Activated CD8-positive, alpha-beta memory T cell treated with anti-CD3 and anti-CD28 coated beads for 1 hour (primary cell): ENCODE results near the gene COX20.
A peak's percentile ranks its signal among the peaks of the same experiment; 100 is the strongest.

Experiments used
- DNase-seq, 2 donors: peaks; one replicate each; pipeline ENCODE4 v3.0.0-alpha.2; 2020; ENCODE audit warnings: low read depth in 1 of 2; ENCODE audit errors: extremely low read depth in 1 of 2

COX20 gene

DNA sequence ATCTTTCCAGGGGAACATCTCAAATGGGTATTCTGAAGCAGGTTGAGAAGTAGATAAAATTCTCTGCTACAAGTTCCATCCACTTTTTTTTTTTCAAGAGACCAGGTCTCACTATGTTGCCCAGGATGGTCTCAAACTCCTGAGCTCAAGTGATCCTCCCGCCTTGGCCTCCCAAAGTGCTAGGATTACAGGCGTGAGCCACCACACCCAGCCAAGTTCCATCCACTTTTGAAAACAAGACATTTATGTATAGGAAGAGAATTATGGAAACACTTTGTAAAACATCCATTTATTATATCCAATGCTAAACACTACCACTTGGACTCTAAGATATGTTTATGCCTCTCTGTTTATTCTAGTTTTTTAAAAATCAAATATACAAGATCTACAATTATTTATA is 15.4 kb downstream of the COX20 start:
- DNase-seq: no peak

DNA sequence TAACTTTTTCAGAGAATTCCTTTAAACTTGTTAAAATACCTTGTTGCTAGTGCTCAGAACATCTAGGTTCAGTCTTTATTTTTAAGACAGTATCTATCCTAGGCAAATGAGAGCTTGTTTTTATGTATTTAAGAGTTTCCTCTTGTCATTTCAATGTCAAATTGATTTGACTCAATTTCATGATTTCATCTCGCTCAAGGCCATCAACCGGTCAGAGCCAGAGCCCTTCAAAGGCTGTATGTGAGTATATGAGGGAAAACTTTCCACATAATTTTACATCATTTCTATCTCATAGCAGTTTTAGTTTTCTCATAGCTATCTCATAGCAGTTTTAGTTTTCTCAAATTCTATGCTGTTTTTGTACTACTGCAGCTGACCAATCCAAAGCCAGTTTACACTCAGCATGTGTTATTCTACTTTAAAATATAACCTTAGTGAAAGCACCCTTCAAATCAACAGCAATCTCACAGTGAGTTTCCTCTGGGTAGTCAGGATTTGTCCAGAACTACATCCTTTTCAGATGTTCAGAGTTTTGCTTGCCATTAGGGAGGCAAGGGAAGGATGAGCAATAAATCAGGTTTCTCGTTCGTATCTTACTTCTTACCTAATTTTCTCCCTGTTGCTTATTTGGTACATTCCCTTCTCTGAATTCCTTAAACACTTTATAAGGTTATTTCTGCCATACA is 16.2 kb downstream of the COX20 start:
- DNase-seq: no peak

DNA sequence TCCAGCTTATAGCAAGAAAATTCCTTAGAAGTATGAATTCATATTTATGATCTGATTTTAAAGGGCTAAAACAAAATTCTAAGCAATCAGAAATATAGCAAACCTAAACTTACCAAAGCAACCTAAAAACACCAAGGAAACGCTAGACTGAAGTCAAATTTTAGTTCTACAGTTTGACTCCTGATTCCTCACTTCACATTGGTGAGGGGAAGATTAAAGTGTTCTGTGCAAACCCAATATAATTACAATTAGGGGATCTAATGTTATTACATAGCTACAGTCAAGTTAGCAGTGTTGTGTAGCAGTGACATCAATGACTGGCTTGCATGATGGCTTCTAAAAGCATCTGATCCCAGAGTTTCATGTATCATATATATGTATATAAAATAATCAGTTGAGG is 17.2 kb downstream of the COX20 start:
- no peak for DNase-seq

DNA sequence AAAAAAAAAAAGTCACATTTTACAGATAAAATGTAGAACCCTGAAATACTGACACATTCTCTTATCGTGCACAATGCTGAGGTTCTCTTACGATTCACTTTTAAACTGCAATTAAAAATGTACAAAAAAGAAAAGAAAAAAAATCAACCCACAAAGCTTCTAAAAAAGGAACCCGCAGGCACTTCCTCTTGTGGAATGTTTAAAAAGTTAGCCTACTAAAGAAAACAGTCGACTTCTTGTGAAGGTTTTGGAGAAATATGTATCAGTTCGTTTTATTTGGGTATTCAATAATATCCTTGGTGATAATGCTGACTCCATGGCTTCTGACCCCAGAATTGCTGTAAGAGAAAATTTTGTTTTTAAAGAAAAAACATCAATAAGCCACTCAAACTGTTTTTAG is 18.7 kb downstream of the COX20 start:
- no peak for DNase-seq

DNA sequence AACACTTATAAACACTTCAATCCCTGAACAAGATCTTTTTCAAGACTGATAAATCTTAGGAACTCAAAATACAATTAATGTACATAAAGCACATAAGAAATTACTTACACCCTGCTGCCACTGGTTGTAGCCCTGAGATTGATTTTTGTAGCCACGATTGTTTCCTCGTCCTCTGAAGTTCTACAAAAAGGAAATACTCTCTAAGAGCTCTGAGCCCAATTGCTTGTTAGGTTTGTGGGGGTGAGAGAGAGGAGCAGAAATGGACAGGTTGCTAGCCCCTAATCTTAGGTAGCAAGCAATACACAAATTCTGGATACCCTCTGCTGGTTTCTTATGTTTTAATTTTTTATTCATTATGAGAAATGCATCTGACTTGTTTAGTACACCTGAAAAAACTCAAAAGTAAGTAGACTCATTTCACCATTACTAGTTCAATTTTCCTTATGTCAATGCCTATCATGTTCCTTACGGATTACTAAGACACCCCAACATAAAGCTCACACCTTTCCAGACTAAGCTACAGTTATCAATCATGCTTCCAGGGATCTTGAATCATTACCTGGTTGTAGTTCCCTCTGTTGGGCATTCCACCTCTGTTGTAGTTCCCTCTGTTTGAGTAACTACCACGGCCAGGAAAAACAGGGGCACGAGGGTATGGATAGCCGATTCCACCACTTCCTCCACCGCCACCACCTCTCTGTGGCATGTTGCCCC is 19.6 kb downstream of the COX20 start:
- no peak for DNase-seq

DNA sequence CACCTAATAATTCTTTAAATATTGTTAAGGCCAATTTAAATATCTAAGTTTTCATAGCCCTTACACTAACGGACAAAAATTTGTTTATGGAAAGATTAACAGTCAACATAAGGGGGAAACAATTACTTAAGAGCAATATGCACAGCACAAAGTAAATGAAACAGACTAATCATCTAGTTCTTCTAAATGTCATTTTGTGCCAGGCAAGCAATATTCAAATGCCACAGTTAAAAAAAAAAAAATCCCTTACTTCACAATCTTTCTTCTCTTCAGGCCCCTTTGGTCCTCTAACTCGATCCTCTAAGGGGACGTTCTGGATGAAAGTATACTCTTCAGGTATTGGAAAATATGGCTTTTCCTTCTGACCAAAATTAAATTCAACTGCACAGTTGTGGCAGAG is 22.3 kb downstream of the COX20 start:
- no peak for DNase-seq

DNA sequence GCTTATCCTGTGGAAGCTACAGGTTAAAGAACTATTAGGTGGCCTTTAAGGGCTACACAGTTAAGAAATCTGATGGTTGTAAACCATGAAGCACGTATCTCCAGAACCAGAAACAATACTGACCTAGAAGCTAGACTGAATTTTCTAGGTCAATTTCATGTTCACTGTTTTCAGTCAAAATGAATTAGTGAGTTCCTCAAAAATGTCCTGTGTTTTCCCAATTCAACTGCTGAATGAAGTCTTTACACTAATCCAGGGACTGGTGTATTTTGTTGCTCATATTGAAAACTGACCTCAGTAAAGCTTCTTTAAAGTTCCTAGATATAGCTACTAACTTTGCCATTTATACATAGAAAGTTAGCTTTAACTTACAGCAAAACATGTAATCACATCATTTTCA is 22.9 kb downstream of the COX20 start:
- no peak for DNase-seq

DNA sequence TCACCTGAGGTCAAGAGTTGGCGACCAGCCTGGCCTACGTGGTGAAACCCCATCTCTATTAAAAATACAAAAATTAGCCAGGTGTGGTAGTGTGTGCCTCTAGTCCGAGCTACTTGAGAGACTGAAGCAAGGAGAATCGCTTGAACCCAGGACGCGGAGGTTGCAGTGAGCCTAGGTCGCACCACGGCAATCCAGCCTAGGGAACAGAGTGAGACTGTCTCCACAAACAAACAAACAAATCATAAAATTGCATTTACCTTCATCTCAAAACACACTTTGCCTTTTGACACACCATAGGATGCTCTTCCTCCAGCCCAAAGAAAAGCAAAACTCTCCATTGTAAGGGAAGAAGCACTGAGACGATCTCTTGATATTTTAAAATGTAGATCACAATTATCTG is 24.6 kb downstream of the COX20 start:
- DNase-seq: no peak

DNA sequence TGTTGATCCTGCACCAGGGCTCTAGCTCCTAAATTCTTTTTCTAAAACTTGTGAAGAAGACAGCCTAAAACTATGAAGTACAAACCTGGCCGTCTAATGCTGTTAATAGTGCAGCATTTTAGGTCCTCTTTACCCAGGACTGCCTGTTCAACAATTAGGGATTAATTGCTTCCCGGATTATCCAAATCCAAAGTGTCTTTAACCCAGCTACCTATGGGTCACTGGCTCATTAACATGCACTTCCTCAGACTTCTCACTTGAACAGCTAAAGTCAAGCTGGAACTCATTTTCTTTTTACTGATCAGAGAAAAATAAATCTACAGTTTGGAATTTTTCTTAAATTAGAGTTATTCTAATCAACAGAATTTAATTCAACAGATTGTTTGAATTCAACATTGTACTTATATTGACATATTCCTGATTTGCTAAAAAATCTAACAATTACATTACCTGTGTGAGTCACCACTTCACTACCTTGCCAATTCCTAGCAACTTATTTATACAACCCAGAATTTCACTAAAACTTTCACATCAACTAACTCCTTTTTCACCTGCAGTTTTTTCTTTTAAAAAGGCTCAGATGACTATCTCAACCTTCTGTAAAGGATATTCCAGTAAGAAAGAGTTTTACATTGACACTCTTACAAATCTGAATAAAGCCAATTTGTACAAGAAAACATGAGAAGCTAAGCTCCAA is 25.6 kb downstream of the COX20 start:
- DNase-seq: no peak

DNA sequence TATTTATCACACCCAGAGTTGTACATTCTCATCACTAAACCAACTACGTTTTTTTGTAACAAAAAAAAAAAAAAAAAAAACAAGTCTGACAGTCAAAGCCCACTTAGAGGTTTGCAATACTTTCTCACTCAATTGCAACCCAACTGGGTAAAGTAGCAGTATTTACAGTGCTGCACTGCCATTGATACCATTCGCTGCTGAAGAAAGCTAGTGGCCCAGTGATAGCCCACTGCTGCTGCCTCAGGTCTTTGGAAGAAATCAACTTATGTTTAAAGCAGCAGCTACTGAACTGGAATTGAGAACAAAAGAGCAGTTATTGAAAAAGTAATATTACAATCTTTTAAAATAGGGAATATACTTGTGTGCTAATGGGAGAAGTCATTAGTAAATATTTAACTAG is 26.2 kb downstream of the COX20 start:
- DNase-seq: no peak

DNA sequence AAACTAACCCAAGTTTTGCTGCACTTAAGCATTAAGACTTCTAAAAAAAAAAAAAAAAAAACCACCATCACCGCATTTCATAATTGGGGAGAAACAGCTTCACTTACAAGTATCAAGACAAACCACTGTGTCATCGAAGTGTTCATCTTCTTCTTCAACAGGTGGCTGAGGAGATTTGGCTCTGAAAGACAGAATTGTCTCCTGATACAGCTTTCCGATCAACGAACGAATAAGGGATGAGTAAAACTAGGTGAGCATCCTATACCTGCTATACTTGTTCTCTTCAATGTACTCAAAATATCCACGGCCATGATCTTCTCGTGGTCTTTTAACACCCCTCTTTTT is 26.9 kb downstream of the COX20 start:
- DNase-seq: no peak

DNA sequence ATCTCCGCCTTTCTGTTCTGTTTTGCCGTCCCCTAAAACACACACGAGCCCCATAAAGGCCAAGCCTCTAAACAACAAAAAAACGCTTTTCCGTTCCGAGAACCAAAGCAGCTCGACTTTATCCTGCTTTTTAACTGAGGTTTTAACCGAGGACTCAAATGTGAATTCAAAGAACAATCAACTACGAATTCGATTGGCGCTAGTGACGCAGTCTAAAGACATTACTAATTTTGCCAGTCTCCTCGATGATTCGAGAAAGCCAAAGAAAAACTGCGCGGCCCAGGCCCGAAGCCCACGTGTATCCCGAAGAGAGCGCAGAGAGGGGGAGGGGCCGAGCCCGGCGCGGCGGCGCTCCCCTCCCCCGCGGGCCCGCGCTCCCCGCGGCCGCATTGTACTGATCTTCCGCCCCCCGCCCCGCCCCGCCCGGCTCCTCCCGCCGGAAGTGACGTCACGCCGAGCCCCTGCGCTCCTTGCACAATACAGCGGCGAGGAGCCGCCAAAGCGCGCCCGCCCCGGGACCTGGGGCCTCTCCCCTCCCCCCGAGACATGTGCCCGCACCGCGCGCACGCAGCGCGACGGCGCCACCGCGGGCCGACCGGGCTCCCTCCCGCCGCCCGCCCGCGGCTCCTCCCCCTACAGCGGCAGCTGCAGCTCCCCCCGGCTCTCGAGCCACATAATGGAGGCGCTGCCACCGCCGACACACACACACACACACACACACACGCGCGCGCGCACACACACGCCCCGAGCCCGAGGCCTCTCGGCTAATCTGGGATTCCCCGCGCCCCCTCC is 27.4 kb downstream of the COX20 start:
- DNase-seq: peak; percentile 92 to 97

DNA sequence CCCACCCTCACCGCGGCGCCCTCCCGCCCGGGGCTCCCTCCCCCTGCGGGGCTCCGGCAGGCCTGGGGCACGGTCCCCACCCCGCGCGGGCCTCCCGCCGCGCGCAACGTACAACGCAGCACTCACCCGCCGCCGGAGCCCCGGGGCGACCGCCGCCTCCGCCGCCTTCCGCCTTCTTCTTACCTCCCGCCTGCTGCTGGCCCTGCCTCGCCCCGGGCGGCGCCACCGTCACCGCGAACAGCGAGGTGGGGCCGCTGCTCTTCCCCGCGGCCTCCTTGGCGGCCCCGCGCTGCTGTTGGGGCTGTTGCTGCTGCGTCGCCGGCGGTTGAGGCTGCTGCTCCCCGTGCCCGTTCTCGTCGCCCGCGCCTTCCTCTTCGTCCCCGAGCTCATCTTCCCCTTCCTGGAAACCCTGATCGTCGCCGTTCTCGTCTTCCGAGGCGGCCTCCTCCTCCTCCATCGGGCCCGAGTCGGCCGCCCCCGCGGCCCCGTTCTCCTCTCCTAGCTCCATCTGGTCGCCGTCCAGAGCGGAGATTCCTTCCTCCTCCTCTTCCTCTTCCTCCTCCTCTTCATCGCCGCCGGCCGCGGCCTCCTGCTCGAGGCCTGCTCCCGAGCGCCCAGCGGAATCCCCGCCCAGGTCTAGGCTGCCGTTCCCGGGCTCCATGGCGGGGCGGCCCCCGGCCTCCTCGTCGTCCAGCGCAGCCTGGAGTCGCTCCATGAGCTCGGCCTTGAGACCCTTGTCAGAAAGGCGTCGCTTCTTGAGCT is 28.2 kb downstream of the COX20 start:
- peak in 1 of 2 donors; percentile 8 for DNase-seq

DNA sequence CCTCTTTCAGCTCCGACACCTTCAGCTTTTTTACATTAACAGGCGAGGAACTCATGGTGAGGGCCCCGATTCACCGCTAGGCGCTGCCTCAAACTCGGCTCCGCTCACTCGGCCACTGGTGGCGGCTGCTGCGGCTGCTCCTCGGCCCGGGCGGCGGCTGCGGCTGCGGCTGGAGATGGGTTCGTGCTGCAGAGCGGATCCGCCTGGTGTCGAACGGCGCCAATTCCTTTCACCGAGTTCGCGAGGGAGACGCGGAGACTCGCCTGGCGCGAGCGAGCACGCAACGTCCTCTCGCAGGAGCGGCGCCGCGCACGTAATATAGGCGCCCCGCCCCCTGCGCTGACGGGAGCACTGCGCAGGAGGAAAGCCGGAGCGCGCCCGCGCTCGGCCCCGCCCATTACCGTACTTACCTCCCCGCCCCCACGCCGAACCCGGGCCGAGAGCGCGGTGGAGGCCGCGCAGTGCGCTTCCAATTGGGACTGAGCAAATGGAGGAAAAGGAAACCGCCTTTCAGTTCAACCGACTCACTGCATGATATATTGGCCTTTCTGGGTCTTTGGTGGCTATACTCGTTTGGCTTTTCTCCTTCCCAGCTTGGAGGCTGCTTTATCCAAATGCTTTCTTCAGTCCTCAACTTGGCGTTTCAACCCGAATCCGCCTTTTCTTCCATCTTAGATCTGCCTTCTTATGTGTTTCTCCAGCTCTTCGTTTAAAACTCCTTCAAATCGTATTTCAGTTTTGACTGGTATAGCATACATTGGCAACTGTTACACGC is 29.0 kb downstream of the COX20 start, which contains the start of gene HNRNPU:
Gene HNRNPU, minus strand, starts transcription at position 291 of the 775 bp plus-strand sequence. Its CDS starts 236 bp downstream, at position 55.
- peak; percentile 82 to 95 for DNase-seq

DNA sequence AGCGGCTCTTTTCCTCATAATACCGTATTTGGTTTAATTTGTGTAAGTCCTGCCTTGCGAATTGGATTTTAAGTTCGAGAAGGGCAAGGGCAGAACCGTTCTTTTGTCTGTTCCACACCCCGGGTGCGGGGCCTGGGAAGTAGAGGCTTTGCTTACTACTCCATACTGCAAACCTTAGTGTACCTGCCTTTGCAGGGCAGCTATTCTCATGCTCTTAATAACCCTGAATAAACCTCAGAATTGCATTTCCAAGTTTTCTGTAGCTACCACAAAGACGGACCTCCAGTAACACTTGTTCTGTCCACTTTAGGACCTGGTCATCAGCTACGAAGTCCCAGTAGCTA is 29.5 kb downstream of the COX20 start:
- peak in 1 of 2 donors; percentile 9 for DNase-seq

DNA sequence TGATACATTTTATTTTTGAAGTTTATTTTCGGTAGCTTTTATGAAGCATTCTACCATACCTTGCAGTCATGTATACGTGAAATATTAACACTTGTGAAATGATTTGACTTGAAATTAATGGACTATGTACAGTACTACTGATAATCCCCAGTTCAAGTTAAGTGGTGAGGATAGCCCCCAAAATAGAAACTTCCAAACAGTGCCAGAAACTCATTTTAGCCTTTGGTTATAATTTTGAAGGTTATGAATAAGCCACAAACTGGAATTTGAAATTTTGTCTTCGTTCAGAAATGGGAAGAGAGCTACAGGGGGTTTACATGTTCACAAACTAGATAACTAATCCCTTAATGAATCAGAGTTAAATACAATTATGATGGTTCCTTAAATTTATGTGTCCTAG is 30.4 kb downstream of the COX20 start:
- DNase-seq: no peak

DNA sequence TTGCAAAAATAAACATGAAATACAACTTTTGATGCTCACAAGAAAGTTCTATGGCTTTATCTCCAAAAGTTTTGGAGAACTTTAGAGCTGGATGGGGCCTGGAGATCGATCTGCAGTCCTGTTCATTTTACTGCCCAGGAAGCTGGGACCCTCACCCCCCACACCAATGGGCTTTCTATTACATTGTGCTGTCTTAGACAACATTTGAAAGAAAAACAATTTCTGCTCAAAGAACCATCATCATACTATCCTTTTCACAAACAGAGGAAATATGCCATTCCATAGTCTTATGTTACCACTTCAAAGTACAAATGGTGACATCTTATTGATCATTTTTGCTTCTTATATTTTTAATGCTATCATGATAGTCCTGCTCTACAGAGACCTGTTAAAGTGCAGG is 30.9 kb downstream of the COX20 start:
- DNase-seq: no peak

DNA sequence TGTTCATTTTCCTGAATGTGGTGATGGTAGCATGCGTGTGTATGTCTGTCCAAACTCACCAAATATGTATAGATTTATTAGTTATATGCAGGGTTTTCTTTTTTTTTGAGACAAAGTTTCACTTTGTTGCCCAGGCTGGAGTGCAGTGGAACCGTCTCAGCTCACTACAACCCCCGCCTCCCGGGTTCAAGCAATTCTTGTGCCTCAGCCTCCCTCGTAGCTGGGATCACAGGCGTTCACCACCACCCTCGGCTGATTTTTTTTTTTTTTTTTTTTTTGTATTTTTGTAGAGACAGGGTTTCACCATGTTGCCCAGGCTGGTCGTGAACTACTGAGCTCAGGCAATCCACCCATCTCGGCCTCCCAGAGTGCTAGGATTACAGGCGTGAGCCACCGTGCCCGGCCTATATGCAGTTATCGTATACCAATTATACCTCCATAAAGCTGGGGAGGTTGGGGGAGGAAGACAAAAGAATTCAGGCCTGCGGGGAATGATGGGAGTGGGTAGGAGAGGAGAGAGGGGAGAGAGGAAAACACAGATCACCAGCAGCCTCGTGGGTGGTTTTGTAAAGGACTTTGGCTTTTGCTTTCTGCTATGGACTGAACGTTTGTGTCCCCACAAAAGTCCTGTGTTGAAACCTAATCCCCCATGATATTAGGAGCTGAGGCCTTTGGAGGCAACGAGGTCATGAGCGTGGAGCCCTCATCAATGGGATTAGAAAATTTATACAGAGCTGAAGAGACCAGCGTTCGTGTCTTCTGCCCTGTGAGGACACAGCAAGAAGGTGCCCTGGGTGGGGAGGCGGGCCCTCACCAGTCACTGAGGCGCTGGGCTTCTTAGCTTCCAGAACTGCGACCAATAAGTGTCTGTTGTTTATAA is 33.3 kb downstream of the COX20 start:
- DNase-seq: no peak

DNA sequence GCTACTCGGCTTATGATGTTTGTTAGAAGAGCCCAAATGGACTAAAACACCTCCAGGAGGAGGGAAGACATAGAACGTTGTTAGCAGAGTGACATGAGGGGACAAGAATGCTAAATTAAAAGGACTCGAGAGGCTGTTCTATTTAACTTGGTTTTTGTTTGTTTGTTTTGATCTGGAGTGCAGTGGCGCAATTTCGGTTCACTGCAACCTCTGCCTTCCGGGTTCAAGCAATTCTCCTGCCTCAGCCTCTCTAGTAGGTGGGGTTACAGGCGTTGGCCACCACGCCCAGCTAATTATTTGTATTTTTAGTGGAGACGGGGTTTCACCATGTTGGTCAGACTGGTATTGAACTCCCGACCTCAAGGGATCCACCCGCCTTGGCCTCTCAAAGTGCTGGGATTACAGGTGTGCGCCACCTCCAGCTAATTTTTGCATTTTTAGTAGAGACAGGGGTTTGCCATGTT is 33.9 kb downstream of the COX20 start:
- DNase-seq: no peak
